Measurements from ENCODE around the gene ARMH2.
"Not testable (repeated sequence)": the region's sequence is repeated elsewhere in the genome, so short reads cannot be mapped to it uniquely, and the experiment has no call there.

- not testable (repeated sequence) for TF ChIP-seq CTCF, POLR2A, POLR2AphosphoS5, EP300 (IDR thresholded peaks at IDR 0.05)
Observed at GRCh38 chr6:24750878-24751277, 47.8 kb downstream of the ARMH2 start.
